Astrocyte (in vitro differentiated cells and primary cell): ENCODE data around the gene IPO13. TPM values are rescaled to one million over a fixed set of nuclear protein-coding genes. Genes with fewer than 3 reads are reported as not detected.

ENCODE experiments used
- DNase-seq: peaks from one replicate; pipeline ENCODE4 v3.0.0-alpha.2; 2010; ENCODE audit warnings: low read depth
- FAIRE-seq: peaks from 2 replicates; lab custom pipeline; 2011; peaks lifted over from hg19 to GRCh38; lab: Jason Lieb, UNC
- H2AFZ ChIP-seq: 2 replicates; pipeline ENCODE4 v1.6.0; 2012; ENCODE audit warnings: low read depth, low read length, inconsistent platforms
- H3K27ac ChIP-seq: 2 replicates; pipeline ENCODE4 v1.5.1; 2011; ENCODE audit warnings: low read depth, low read length, inconsistent platforms
- H3K27me3 ChIP-seq: 2 replicates; pipeline ENCODE4 v1.6.0; 2011; ENCODE audit warnings: low read length, inconsistent platforms; ENCODE audit not compliant: insufficient read depth
- H3K36me3 ChIP-seq: 2 replicates; pipeline ENCODE4 v1.5.1; 2011; ENCODE audit warnings: low read length, inconsistent platforms; ENCODE audit not compliant: insufficient read depth
- H3K4me1 ChIP-seq: 2 replicates; pipeline ENCODE4 v1.5.1; 2011; ENCODE audit warnings: low read length, inconsistent platforms; ENCODE audit not compliant: insufficient read depth
- H3K4me2 ChIP-seq: 2 replicates; pipeline ENCODE4 v1.6.0; 2012; ENCODE audit warnings: low read length, inconsistent platforms
- H3K4me3 ChIP-seq: 2 replicates; pipeline ENCODE4 v1.5.1; 2011; ENCODE audit warnings: low read depth, mild to moderate bottlenecking, low read length, inconsistent platforms; ENCODE audit not compliant: insufficient read depth
- H3K79me2 ChIP-seq: 2 replicates; pipeline ENCODE4 v1.6.0; 2012; ENCODE audit warnings: mild to moderate bottlenecking, low read length, inconsistent platforms; ENCODE audit not compliant: insufficient read depth
- H3K9ac ChIP-seq: 2 replicates; pipeline ENCODE4 v1.6.0; 2012; ENCODE audit warnings: mild to moderate bottlenecking, low read length, inconsistent platforms
- H3K9me3 ChIP-seq: 2 replicates; pipeline ENCODE4 v1.5.1; 2012; ENCODE audit warnings: low read depth, mild to moderate bottlenecking, low read length, inconsistent platforms; ENCODE audit not compliant: insufficient read depth
- H4K20me1 ChIP-seq: 2 replicates; pipeline ENCODE4 v1.6.0; 2012; ENCODE audit warnings: low read length, inconsistent platforms; ENCODE audit not compliant: insufficient read depth
- H3K27ac Mint-ChIP-seq: one replicate; pipeline ENCODE4 v1.8.0; 2021; ENCODE audit warnings: mild to moderate bottlenecking, mixed read lengths; ENCODE audit not compliant: unreplicated experiment
- H3K27me3 Mint-ChIP-seq: one replicate; pipeline ENCODE4 v1.8.0; 2021; ENCODE audit warnings: low read depth, mixed read lengths; ENCODE audit not compliant: unreplicated experiment
- H3K36me3 Mint-ChIP-seq: one replicate; pipeline ENCODE4 v1.8.0; 2021; ENCODE audit warnings: low read depth, mixed read lengths; ENCODE audit not compliant: unreplicated experiment
- H3K4me1 Mint-ChIP-seq: one replicate; pipeline ENCODE4 v1.8.0; 2021; ENCODE audit warnings: low read depth, mixed read lengths; ENCODE audit not compliant: unreplicated experiment
- H3K4me3 Mint-ChIP-seq: one replicate; pipeline ENCODE4 v1.8.0; 2021; ENCODE audit warnings: mild to moderate bottlenecking, moderate library complexity, mixed read lengths; ENCODE audit not compliant: unreplicated experiment
- H3K9me3 Mint-ChIP-seq: one replicate; pipeline ENCODE4 v1.8.0; 2021; ENCODE audit warnings: mild to moderate bottlenecking, mixed read lengths; ENCODE audit not compliant: unreplicated experiment
- CTCF ChIP-seq: IDR thresholded peaks from 2 replicates; pipeline ENCODE4 v1.5.1; 2011; ENCODE audit warnings: low read depth, mild to moderate bottlenecking, inconsistent platforms, low read length, moderate library complexity; ENCODE audit not compliant: insufficient read depth
- EZH2 ChIP-seq: IDR thresholded peaks from 2 replicates; pipeline ENCODE4 v1.6.1; 2012; ENCODE audit warnings: mild to moderate bottlenecking, low read length, inconsistent platforms; ENCODE audit not compliant: insufficient read depth
- total RNA-seq: library from RNA; stranded (reverse); gene quantifications from 2 replicates; pipeline ENCODE4 v1.2.1, GENCODE V29; 2021

IPO13 gene
- total RNA-seq, 1 donor from 2014 or later, result 31.0 TPM

DNA sequence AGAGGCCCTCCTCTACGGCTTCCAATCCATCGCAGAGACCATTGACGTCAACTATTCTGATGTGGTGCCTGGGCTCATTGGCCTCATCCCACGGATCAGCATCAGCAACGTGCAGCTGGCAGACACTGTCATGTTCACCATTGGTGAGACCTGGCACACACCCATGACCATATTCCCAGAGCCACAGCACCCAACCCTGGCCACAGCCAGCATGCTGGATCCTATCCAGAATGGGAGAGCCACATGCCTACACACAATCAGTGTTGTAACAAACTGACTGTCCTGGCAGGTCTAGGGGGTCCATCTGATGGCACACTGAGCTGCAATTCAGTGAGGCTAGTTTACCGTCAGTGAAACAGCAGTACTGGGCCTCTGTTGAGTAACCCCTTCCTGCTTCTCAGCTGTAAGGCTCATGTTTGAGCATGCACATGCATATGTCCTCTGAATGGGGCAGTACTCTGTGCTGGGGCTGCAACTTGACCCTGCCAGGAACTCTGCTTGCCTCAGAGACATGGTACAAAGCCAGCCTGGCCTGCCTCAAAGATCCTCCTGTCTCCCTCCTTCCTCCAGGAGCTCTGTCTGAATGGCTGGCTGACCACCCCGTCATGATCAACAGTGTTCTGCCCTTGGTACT lies 10.8 kb downstream of the IPO13 start:
- H3K27ac Mint-ChIP-seq, result no peak overlapping the region
- no peak for FAIRE-seq
- Histone ChIP-seq H3K4me1 (no peaks in the 10 kb centered on the region), H3K4me3 (no peak overlapping the region), H3K9me3 (no peaks in the 10 kb centered on the region), H3K27ac (no peak overlapping the region), H4K20me1 (peaks cover 39% of the 10 kb centered on the region), H3K36me3 (no peaks in the 10 kb centered on the region), H2AFZ (no peak overlapping the region), H3K27me3 (no peaks in the 10 kb centered on the region), H3K9ac (no peak overlapping the region), H3K4me2 (no peak overlapping the region), H3K79me2 (peaks cover 17% of the 10 kb centered on the region)
- no peak overlapping the region for H3K4me3 Mint-ChIP-seq
- H3K4me1 Mint-ChIP-seq, result no peaks in the 10 kb centered on the region
- TF ChIP-seq EZH2 (no peak), CTCF (no peak)
- H3K27me3 Mint-ChIP-seq, result no peaks in the 10 kb centered on the region
- peaks cover 1% of the 10 kb centered on the region for H3K9me3 Mint-ChIP-seq
- no peak for DNase-seq
- H3K36me3 Mint-ChIP-seq, result peaks cover 36% of the 10 kb centered on the region

GRCh38 chr1:43958351-43959255 lies 11.9 kb downstream of the IPO13 start:
- H3K4me1 ChIP-seq, result no peaks in the 10 kb centered on the region
- H3K4me1 Mint-ChIP-seq, result no peaks in the 10 kb centered on the region
- H4K20me1 ChIP-seq, result peaks cover 33% of the 10 kb centered on the region
- H3K27me3 ChIP-seq, result no peaks in the 10 kb centered on the region
- H3K4me3 Mint-ChIP-seq, result no peak overlapping the region
- TF ChIP-seq EZH2 (no peak), CTCF (no peak)
- no peak overlapping the region for H3K27ac Mint-ChIP-seq
- peaks cover 1% of the 10 kb centered on the region for H3K9me3 Mint-ChIP-seq
- H3K36me3 ChIP-seq, result no peaks in the 10 kb centered on the region
- peaks cover 8% of the 10 kb centered on the region for H3K79me2 ChIP-seq
- no peaks in the 10 kb centered on the region for H3K27me3 Mint-ChIP-seq
- H3K4me2 ChIP-seq, result no peak overlapping the region
- peaks cover 37% of the 10 kb centered on the region for H3K36me3 Mint-ChIP-seq
- DNase-seq, result no peak
- FAIRE-seq, result no peak
- no peaks in the 10 kb centered on the region for H3K9me3 ChIP-seq
- H3K4me3 ChIP-seq, result no peak overlapping the region
- no peak overlapping the region for H3K27ac ChIP-seq
- H2AFZ ChIP-seq, result no peak overlapping the region
- no peak overlapping the region for H3K9ac ChIP-seq
